ENCODE measurements around the gene PYROXD2. TPM values are rescaled to one million over a fixed set of nuclear protein-coding genes. Genes with fewer than 3 reads are reported as not detected.

PYROXD2 gene
- total and polyA plus RNA-seq, 10 of the 15 experiments (the other 5 are each of a cell fraction or from before 2014, with no cell fraction given): 4.8 to 15.8 (median 11.1) TPM

DNA sequence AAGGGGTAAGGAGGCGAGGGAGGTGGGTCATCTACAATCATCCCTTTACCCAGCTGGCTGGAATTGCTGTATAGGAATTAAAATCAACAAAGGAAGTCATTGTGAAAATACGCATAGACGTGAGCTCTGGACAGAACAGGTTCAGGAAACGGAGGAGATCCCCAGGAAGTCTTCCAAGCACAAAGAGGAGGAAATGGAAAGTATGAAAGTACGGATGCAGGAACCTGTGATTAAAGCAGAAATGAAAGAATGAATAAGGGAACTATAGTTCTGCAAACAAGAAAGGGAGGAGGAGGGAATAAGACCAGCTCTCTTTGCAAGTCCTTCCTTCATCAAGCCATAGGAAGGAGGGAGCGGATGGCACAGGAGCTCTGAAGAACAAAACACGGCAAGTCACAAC lies 61.8 kb downstream of the PYROXD2 start:
- ChIA-PET POLR2A (no interaction called here), RAD21 (ENCODE audit: unreplicated experiment) (no interaction called here), CTCF (no interaction called here), SMC1A (ENCODE audit: uncharacterized antibody, unreplicated experiment) (no interaction called here)
- Histone ChIP-seq H2AFZ (ENCODE audit: control insufficient read depth, low read depth, low read length) (no peak overlapping the region), H4K20me1 (ENCODE audit: control insufficient read depth, insufficient read depth) (no peaks in the 10 kb centered on the region), H3K9ac (ENCODE audit: control insufficient read depth, insufficient read depth, low read length) (no peak overlapping the region), H3K27me3 (replicated peaks in 1 of 2; ENCODE audit: control insufficient read depth in 2 of 2, insufficient read depth in 2 of 2, low read length in 1 of 2) (no peaks in the 10 kb centered on the region), H3K27ac (ENCODE audit: control insufficient read depth, insufficient read depth) (no peak overlapping the region), H3K4me3 (no peak overlapping the region), H3K9me3 (replicated peaks; ENCODE audit: control insufficient read depth, insufficient read depth, low read length) (no peaks in the 10 kb centered on the region; the same call in 2 of the 3 replicates), H3K4me2 (ENCODE audit: control insufficient read depth, insufficient read depth) (no peak overlapping the region), H3K79me2 (ENCODE audit: control insufficient read depth, insufficient read depth, low read length) (no peaks in the 10 kb centered on the region), H3K36me3 (ENCODE audit: control insufficient read depth in 2 of 2, insufficient read depth in 2 of 2, low read length in 1 of 2) (no peaks in the 10 kb centered on the region), H3K4me1 (ENCODE audit: control insufficient read depth, insufficient read depth, low read length) (peaks cover 5% of the 10 kb centered on the region; the same call in 1 of the 2 replicates)
- in situ Hi-C loops (cut with MboI) (no loop called here), intact Hi-C loops (cut with micrococcal nuclease; ENCODE audit: unreplicated experiment) (no loop called here)
- no peak for ATAC-seq
- DNase-seq (ENCODE audit: low read depth, low spot score): no peak
- no TSS peak for BruUV-seq (replicated peaks)
- TF ChIP-seq SMC3 (IDR thresholded peaks at IDR 0.05; ENCODE audit: borderline replicate concordance, low read length) (no peak), POLR2A (IDR thresholded peaks at IDR 0.05; ENCODE audit: low read depth, low read length) (no peak), PML (IDR thresholded peaks at IDR 0.05; ENCODE audit: low read length) (no peak), RAD21 (IDR thresholded peaks at IDR 0.05; ENCODE audit: insufficient read depth, low read depth, low read length) (no peak)
- no peak for FAIRE-seq
- WGBS (ENCODE audit: insufficient coverage, insufficient replicate concordance, low lambda C conversion rate, missing lambda C conversion rate): 7% methylated on average over 7 of the region's 7 CpGs

DNA sequence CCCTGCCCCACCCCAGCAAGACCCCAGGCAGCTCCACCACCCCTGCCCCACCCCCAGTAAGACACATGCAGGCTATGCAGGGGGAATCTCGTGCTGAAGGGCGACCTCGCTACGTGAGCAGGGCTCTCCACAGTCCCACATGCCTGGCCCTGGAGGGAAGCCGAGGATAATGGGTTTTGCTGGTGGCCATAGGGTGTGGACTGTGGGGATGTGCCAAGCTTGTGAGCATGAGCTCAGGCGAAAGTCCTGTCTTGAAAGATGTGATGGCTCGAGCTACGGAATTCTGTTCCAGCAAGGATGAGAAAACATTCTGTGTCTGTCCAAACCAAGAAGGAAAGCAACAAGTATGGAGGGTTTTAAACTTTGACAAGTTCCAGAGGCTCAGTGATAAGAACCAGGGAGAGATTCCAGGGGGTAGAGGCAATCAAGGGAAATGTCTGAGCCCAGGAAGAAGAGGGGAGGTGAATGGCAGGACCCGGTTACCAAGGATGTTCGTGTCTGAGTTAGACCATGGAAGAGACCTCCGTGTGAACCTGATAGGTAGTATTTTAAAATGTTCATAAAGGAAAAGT lies 63.1 kb downstream of the PYROXD2 start:
- in situ Hi-C loops (cut with MboI) (no loop called here), intact Hi-C loops (cut with micrococcal nuclease; ENCODE audit: unreplicated experiment) (no loop called here)
- FAIRE-seq (no peak), DNase-seq (ENCODE audit: low read depth, low spot score) (no peak), ATAC-seq (no peak)
- no peak for TF ChIP-seq HDAC2 (IDR thresholded peaks at IDR 0.05)
- TF ChIP-seq SIX5 (IDR thresholded peaks at IDR 0.05; ENCODE audit: low read depth, low read length, severe bottlenecking): no peak
- TF ChIP-seq, protein P1, sequence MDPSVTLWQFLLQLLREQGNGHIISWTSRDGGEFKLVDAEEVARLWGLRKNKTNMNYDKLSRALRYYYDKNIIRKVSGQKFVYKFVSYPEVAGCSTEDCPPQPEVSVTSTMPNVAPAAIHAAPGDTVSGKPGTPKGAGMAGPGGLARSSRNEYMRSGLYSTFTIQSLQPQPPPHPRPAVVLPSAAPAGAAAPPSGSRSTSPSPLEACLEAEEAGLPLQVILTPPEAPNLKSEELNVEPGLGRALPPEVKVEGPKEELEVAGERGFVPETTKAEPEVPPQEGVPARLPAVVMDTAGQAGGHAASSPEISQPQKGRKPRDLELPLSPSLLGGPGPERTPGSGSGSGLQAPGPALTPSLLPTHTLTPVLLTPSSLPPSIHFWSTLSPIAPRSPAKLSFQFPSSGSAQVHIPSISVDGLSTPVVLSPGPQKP (IDR thresholded peaks at IDR 0.05; ENCODE audit: low read depth, low read length): no peak
- POLR2A ChIA-PET: interaction anchor here (0.6 kb wide), 1 partner anchor 1303 kb away, joined by 3 read pairs; no protein-coding TSS in a partner anchor
- Histone ChIP-seq H3K4me1 (ENCODE audit: control insufficient read depth, insufficient read depth, low read length) (peaks cover 5% of the 10 kb centered on the region; the same call in 1 of the 2 replicates), H3K4me2 (ENCODE audit: control insufficient read depth, insufficient read depth) (no peak overlapping the region), H3K9ac (ENCODE audit: control insufficient read depth, insufficient read depth, low read length) (no peak overlapping the region), H3K27me3 (replicated peaks in 1 of 2; ENCODE audit: control insufficient read depth in 2 of 2, insufficient read depth in 2 of 2, low read length in 1 of 2) (no peaks in the 10 kb centered on the region), H3K9me3 (replicated peaks; ENCODE audit: control insufficient read depth, insufficient read depth, low read length) (peaks cover 6% of the 10 kb centered on the region; the same call in 1 of the 3 replicates), H3K79me2 (ENCODE audit: control insufficient read depth, insufficient read depth, low read length) (no peaks in the 10 kb centered on the region), H2AFZ (ENCODE audit: control insufficient read depth, low read depth, low read length) (no peak overlapping the region), H3K36me3 (ENCODE audit: control insufficient read depth in 2 of 2, insufficient read depth in 2 of 2, low read length in 1 of 2) (no peaks in the 10 kb centered on the region), H4K20me1 (ENCODE audit: control insufficient read depth, insufficient read depth) (no peaks in the 10 kb centered on the region), H3K4me3 (no peak overlapping the region), H3K27ac (ENCODE audit: control insufficient read depth, insufficient read depth) (no peak overlapping the region)
- RAD21 ChIA-PET (ENCODE audit: unreplicated experiment): no interaction called here
- BruUV-seq (replicated peaks): no TSS peak
- WGBS (ENCODE audit: insufficient coverage, insufficient replicate concordance, low lambda C conversion rate, missing lambda C conversion rate): 72% methylated on average over 11 of the region's 11 CpGs
- CTCF ChIA-PET: no interaction called here
- SMC1A ChIA-PET (ENCODE audit: uncharacterized antibody, unreplicated experiment): no interaction called here

All from GM12878 (cell line).